Measurements from ENCODE around the gene LHX3. TPM values are rescaled to one million over a fixed set of nuclear protein-coding genes. Genes with fewer than 3 reads are reported as not detected.

LHX3 gene
- total RNA-seq, 1 donor from 2014 or later = not detected

GRCh38 chr9:136243631-136244030, 38.7 kb upstream of the LHX3 start:
- FAIRE-seq = no peak
- no peak for TF ChIP-seq EZH2 (IDR thresholded peaks at IDR 0.05; ENCODE audit: insufficient read depth, low read length)
- no peak for TF ChIP-seq CTCF (IDR thresholded peaks at IDR 0.05; ENCODE audit: insufficient read depth, low read depth, low read length)
- no peaks in the 10 kb centered on the region for H3K9me3 Mint-ChIP-seq (ENCODE audit: unreplicated experiment)

DNA sequence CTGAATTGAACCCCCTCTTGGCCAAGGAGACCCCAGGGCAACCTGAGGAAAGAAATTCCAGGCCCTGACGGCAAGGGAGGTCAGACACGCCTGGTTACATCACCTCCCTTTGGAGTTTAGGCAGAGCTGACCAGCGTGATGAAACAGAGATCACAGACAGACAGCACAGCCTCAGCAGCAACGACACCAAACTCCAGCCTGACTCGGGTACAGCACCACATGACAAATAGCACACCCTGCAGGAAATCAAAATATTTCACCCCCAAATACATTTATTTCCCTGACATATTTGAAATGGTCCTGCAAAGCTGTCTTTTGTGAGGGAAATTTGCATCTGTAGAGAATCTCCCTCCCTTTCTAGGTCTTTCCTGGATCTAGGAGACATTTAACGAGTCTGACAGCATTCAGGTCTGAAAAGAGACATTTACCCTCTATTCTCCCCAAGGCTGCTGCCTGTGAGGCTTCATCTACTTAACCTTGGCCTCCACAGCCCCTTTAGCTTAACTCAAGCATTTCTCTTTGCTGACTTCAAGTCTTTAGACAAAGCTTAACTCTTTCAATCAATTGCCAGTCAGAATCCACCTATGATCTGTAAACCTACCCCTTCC, 38.1 kb upstream of the LHX3 start:
- Histone ChIP-seq H3K4me3 (ENCODE audit: insufficient read depth, low read depth, low read length) (no peak overlapping the region), H2AFZ (ENCODE audit: low read depth, low read length) (no peak overlapping the region), H3K27ac (ENCODE audit: low read depth, low read length) (no peak overlapping the region), H3K36me3 (ENCODE audit: insufficient read depth, low read length) (no peaks in the 10 kb centered on the region), H3K4me2 (ENCODE audit: low read length) (no peak overlapping the region), H3K9ac (ENCODE audit: low read length) (no peak overlapping the region), H4K20me1 (ENCODE audit: insufficient read depth, low read length) (peaks cover 71% of the 10 kb centered on the region), H3K27me3 (ENCODE audit: insufficient read depth, low read length) (peaks cover 6% of the 10 kb centered on the region), H3K9me3 (ENCODE audit: insufficient read depth, low read depth, low read length) (no peaks in the 10 kb centered on the region), H3K4me1 (ENCODE audit: insufficient read depth, low read length) (peaks cover 15% of the 10 kb centered on the region), H3K79me2 (ENCODE audit: insufficient read depth, low read length) (peaks cover 52% of the 10 kb centered on the region)
- no peaks in the 10 kb centered on the region for H3K9me3 Mint-ChIP-seq (ENCODE audit: unreplicated experiment)
- H3K36me3 Mint-ChIP-seq (ENCODE audit: low read depth, unreplicated experiment) = peaks cover 3% of the 10 kb centered on the region
- no peak overlapping the region for H3K4me3 Mint-ChIP-seq (ENCODE audit: unreplicated experiment)
- TF ChIP-seq EZH2 (IDR thresholded peaks at IDR 0.05; ENCODE audit: insufficient read depth, low read length) = no peak
- no peak for TF ChIP-seq CTCF (IDR thresholded peaks at IDR 0.05; ENCODE audit: insufficient read depth, low read depth, low read length)
- no peak overlapping the region for H3K27ac Mint-ChIP-seq (ENCODE audit: unreplicated experiment)
- DNase-seq (ENCODE audit: low read depth) (no peak), FAIRE-seq (no peak)
- H3K4me1 Mint-ChIP-seq (ENCODE audit: low read depth, unreplicated experiment) = peaks cover 27% of the 10 kb centered on the region
- peaks cover 13% of the 10 kb centered on the region for H3K27me3 Mint-ChIP-seq (ENCODE audit: low read depth, unreplicated experiment)

More at GRCh38 chr9:136243631-136244030, 38.7 kb upstream of the LHX3 start:
- Mint-ChIP-seq H3K4me3 (ENCODE audit: unreplicated experiment) (peak overlapping the region; percentile 93), H3K27ac (ENCODE audit: unreplicated experiment) (no peak overlapping the region), H3K4me1 (ENCODE audit: low read depth, unreplicated experiment) (peaks cover 21% of the 10 kb centered on the region), H3K36me3 (ENCODE audit: low read depth, unreplicated experiment) (peaks cover 3% of the 10 kb centered on the region), H3K27me3 (ENCODE audit: low read depth, unreplicated experiment) (peaks cover 14% of the 10 kb centered on the region)
- Histone ChIP-seq H2AFZ (ENCODE audit: low read depth, low read length) (no peak overlapping the region), H3K9me3 (ENCODE audit: insufficient read depth, low read depth, low read length) (no peaks in the 10 kb centered on the region), H3K4me2 (ENCODE audit: low read length) (peak overlapping the region; percentile 89), H3K27ac (ENCODE audit: low read depth, low read length) (no peak overlapping the region), H3K9ac (ENCODE audit: low read length) (no peak overlapping the region), H3K4me1 (ENCODE audit: insufficient read depth, low read length) (peaks cover 15% of the 10 kb centered on the region), H3K4me3 (ENCODE audit: insufficient read depth, low read depth, low read length) (no peak overlapping the region), H3K79me2 (ENCODE audit: insufficient read depth, low read length) (peaks cover 45% of the 10 kb centered on the region), H4K20me1 (ENCODE audit: insufficient read depth, low read length) (peaks cover 65% of the 10 kb centered on the region), H3K27me3 (ENCODE audit: insufficient read depth, low read length) (peaks cover 10% of the 10 kb centered on the region), H3K36me3 (ENCODE audit: insufficient read depth, low read length) (no peaks in the 10 kb centered on the region)
- DNase-seq (ENCODE audit: low read depth) = no peak

DNA sequence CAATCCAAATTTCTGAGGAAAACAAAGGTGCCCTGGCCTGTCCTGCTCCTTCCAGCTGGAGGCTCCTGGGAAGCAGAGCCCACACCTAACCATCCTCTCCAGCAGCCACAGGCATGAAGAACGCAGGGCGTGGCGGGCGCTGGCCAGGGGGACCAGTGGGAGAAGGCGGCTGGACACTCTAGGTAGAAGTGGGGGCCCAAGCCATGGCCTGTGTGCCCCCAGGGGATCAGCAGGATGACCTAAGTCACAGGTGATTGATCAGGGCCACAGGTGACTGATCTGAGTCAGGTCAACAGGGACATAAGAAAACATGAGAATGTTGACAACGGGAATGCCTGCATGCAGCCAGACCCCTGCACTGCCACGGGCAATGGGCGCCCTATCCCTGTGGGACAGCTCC, 37.3 kb upstream of the LHX3 start:
- no peak for DNase-seq (ENCODE audit: low read depth)
- no peak overlapping the region for H3K4me3 Mint-ChIP-seq (ENCODE audit: unreplicated experiment)
- TF ChIP-seq EZH2 (IDR thresholded peaks at IDR 0.05; ENCODE audit: insufficient read depth, low read length) (no peak), CTCF (IDR thresholded peaks at IDR 0.05; ENCODE audit: insufficient read depth, low read depth, low read length) (no peak)
- Histone ChIP-seq H4K20me1 (ENCODE audit: insufficient read depth, low read length) (peaks cover 79% of the 10 kb centered on the region), H3K27me3 (ENCODE audit: insufficient read depth, low read length) (peaks cover 6% of the 10 kb centered on the region), H3K79me2 (ENCODE audit: insufficient read depth, low read length) (peaks cover 54% of the 10 kb centered on the region), H3K4me3 (ENCODE audit: insufficient read depth, low read depth, low read length) (no peak overlapping the region), H3K9me3 (ENCODE audit: insufficient read depth, low read depth, low read length) (no peaks in the 10 kb centered on the region), H3K27ac (ENCODE audit: low read depth, low read length) (no peak overlapping the region), H3K4me1 (ENCODE audit: insufficient read depth, low read length) (peaks cover 15% of the 10 kb centered on the region), H2AFZ (ENCODE audit: low read depth, low read length) (no peak overlapping the region), H3K36me3 (ENCODE audit: insufficient read depth, low read length) (no peaks in the 10 kb centered on the region), H3K9ac (ENCODE audit: low read length) (no peak overlapping the region), H3K4me2 (ENCODE audit: low read length) (no peak overlapping the region)
- H3K9me3 Mint-ChIP-seq (ENCODE audit: unreplicated experiment) = no peaks in the 10 kb centered on the region
- peaks cover 31% of the 10 kb centered on the region for H3K4me1 Mint-ChIP-seq (ENCODE audit: low read depth, unreplicated experiment)
- H3K27ac Mint-ChIP-seq (ENCODE audit: unreplicated experiment) = no peak overlapping the region
- no peak for FAIRE-seq
- peaks cover 3% of the 10 kb centered on the region for H3K36me3 Mint-ChIP-seq (ENCODE audit: low read depth, unreplicated experiment)
- H3K27me3 Mint-ChIP-seq (ENCODE audit: low read depth, unreplicated experiment) = peaks cover 5% of the 10 kb centered on the region
